Activated CD4-positive, alpha-beta T cell treated with anti-CD3 and anti-CD28 coated beads, Interleukin-2, amount 50 U/mL, for 24 hours (primary cell): ENCODE results near the gene CTNNA3.
"Not testable (repeated sequence)": the region's sequence is repeated elsewhere in the genome, so short reads cannot be mapped to it uniquely, and the experiment has no call there.

Experiments
- DNase-seq, 2 donors: peaks; one replicate each; pipeline ENCODE4 v3.0.0-alpha.2; 2020; ENCODE audit warnings: low read depth in 1 of 2, low spot score in 1 of 2

CTNNA3 gene

DNA sequence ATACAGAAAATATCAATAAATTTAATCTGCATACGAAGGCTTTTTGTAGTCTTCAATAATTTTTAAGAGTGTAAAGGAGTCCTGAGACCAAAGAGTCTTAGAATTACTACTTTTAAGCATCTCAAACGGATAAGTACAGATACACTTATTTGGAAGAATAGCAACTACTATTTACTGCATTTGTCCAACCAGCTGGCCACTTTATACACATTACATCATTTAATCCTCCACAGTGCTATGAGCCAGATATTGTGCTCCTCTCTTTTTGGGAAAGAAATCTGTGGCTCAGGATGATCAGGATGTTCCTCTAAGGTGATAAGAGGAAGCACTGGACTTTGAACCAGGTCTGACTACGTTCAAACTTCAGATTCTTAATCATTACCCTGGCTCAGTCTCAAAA lies 1358.8 kb downstream of the CTNNA3 start:
- no peak for DNase-seq

- no peak for DNase-seq
Measured at GRCh38 chr10:66336791-66337190, 1359.2 kb downstream of the CTNNA3 start.

DNA sequence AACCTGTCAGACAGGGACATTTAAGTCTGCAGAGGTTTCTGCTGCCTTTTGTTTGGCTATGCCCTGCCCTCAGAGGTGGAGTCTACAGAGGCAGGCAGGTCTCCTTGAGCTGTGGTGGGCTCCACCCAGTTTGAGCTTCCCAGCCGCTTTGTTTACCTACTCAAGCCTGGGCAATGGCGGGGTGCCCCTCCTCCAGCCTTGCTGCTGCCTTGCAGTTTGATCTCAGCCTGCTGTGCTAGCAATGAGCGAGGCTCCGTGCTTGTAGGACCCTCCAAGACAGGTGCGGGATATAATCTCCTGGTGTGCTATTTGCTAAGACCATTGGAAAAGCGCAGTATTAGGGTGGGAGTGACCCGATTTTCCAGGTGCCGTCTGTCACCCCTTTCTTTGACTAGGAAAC lies 1360.2 kb downstream of the CTNNA3 start:
- not testable (repeated sequence) for DNase-seq

DNA sequence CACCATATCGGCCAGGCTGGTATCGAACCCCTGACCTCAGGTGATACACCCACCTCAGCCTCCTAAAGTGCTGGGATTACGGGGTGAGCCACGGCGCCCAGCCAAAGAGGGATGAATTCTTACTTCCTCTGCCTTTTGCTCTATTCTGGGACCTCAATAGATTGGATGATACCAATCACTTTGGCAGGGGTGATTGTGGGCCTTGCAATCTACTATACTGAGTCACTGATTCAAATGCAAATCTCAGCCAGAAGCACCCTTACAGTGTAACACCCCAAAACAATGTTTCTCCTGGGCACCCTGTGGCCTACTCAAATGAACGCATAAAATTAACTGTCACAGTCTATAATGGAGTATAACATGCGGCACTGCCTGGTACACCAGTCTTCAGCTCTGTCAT lies 1366.8 kb downstream of the CTNNA3 start:
- DNase-seq = no peak

- DNase-seq = no peak
Measured at GRCh38 chr10:66326876-66327275, 1369.1 kb downstream of the CTNNA3 start.

DNA sequence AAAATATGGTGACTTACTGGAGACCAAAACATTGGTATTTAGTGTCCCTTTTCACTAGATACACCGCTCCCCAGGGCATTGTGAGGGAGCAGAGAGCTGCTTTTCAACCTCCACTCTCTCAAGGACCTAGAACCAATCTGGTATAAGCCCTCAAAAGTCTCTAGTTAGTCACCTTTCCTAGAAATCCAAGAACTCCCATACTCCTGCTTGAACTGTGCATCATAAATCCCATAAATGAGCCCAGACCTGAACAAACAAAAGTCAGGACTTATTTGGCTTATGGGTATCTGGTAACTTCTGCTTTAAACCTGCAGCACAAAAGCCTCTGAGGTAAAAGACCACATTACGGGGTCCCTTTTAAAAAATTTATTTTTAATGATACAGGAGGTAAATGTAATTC lies 1373.2 kb downstream of the CTNNA3 start:
- DNase-seq = no peak

DNA sequence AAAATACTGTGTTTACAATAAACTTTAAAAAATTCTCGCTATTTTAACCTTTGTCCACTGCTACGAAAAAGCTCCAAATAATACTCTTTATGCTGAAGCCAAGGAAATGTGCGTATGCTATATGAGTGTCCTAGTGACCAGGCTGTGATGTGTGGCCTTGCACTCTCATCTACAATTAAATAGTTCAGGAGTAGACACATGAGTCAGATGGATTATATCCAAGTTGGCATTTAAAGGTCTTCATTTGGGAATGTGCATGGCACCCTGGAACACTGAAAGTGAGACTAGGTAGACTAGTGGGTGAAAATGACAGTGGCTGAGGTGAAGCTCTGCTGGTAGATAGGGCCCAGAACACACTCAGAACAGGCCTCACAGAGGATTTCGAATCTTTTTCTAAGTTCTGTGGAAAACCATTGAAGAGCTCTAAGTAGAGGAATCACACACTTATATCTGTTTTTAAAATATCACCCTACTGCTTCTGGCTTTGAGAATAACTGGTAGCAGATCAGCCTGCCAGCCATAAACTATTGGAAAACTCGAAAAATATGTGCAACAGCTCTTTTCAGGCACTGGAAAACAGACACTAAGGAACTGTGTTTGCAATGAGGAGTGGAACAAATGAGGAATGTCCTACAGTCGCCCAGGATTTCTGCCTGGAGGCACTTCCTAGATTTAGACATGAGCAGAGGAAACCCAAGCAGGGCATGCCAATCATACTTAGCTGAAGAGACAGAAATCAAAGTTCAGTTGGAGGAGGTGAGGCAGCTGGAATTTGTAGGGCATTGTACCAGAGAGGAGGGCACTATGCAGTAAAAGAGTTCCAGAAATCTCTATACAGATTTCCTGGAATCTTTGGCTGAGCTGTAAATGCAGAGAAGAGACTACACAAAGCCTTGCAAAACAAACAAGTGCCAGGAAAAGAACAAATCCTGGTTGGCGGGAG lies 1374.0 kb downstream of the CTNNA3 start:
- no peak for DNase-seq

DNA sequence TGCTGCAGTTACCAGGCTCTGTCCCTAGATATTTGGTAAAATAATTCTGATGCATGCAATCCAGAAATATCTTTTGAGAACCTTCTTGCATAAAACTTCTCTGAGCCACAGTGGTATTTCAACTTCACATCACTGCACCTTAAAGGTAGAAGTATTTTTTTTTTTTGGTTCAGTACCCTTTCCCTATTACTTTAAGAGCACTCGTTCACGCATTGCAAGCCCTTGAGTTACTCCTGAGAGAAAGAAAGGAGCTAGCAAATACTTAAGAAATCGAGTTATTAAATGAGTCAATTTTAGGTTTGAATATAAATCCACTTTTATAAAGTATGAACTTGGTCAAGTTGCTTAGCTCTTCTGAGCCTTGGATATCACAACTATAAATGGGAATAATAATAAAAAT lies 1377.2 kb downstream of the CTNNA3 start:
- no peak for DNase-seq

DNA sequence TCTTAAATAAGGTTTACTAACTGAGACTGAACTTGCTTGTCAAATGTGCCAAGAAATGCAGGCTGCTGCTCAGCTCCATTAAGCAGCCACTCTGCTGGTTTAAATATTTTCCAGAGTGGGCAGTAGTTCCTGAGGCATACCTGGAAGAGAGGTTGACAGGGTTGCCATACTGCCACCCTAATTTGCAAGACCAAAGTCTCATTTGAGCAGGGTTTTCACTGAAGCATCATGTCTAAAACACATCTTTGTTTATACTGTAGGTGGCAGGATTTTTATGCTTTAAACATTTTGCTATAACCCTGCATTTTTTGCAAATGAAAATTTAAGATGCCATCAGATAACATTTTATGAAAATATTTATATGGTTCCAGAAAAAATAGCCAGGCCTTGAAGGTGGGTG lies 1388.2 kb downstream of the CTNNA3 start:
- no peak for DNase-seq

- no peak for DNase-seq
Measured at GRCh38 chr10:66301078-66301477, 1394.9 kb downstream of the CTNNA3 start.

DNA sequence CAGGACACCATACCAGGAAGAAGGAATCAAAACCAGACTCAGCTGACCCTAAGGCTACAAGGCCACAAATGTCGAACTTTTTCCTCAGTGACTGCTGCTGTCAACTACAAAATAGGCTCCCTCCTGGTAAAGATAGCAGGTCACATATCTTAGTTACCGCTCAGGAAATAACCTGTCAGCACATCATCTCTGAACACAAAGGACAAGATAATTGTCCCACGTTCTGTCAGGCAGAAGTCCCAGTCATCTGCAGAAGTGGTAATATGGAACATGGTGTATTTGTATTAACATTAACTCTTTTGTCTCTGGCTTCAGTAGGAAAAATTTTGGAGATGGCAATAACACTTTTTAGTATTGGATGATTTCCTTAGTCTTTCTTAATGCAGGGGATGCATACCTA lies 1400.4 kb downstream of the CTNNA3 start:
- DNase-seq = no peak

DNA sequence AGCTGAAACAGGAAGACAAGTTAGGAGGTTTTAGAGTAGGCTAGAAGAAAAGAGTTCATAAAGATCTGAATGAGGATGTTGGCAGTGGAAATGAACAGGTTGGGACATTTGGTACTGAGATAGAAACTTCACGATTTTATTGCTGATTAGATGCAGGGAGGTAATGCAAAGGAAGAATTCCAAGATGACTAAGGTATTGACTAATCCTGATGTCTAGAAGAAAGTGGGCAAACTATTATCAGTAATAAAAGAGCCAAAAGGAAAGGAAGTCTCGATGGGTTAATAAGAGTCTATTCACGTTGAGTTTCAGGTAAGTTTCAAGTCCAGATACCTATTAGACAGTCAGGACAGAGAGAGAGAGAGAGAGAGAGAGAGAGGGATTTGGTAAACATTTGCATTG lies 1401.5 kb downstream of the CTNNA3 start:
- no peak for DNase-seq

- no peak for DNase-seq
Measured at GRCh38 chr10:66292922-66293321, 1403.1 kb downstream of the CTNNA3 start.

DNA sequence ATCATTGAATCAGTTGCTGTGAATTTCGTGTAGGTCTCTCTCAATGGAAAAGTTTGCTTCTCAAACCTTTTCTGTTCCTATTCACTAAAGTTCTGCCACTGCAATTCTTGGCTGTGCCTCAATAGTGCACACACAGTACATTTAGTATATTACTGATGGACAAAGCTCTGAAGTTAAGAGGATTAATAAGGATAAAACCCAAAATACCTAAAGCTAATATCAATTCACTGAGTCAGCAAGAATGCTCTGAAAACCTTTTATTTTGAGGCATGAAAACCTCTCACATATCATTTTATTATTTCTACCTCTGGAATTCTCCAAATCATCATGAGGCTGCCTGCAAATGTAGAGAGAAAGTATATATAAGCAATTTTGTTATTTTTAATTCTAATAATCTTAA lies 1403.5 kb downstream of the CTNNA3 start:
- no peak for DNase-seq

- no peak for DNase-seq
Measured at GRCh38 chr10:66291133-66291532, 1404.9 kb downstream of the CTNNA3 start.

DNA sequence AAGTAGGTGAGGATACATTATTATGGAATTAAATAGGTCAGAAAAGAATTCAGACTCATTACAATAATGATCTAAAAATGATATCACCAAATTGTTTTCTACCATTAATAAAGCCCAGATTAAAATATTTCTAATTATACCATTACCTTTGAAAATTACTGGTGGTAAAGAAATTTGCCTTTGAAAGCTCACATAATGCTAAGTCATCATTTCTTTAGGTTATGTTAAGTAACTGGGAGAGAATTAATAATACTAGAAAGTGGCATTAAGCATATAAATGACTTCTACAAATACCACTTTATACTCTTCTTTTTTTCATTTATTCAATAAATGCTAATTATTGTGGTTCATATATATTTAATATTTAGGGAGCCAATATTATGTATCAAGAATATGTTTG lies 1411.4 kb downstream of the CTNNA3 start:
- DNase-seq = no peak

- DNase-seq = no peak
Measured at GRCh38 chr10:66283874-66284464, 1412.0 kb downstream of the CTNNA3 start.

DNA sequence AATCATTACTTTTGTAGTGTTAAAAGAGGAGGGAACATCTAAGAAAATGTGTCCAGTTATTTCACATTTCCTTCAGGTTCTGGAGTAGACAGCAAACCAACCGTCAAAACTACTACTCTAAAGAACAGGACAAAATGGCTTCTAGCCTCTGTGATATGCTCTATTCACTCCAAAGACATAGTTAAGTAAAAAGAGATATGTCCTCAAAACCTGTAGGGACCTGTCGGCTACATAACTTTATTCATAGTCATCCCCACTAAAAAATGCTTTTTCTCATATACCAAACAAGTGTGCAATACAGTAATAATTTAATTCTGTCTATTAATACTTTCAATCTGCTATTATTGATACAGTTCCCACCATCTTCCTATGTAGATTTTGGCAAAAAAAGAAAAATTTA lies 1412.9 kb downstream of the CTNNA3 start:
- DNase-seq = no peak

- DNase-seq = no peak
Measured at GRCh38 chr10:66281327-66281726, 1414.7 kb downstream of the CTNNA3 start.

GRCh38 chr10:66277481-66277880 lies 1418.5 kb downstream of the CTNNA3 start:
- no peak for DNase-seq

- no peak for DNase-seq
Measured at GRCh38 chr10:66273966-66274519, 1422.0 kb downstream of the CTNNA3 start.

GRCh38 chr10:66265398-66265797 lies 1430.6 kb downstream of the CTNNA3 start:
- no peak for DNase-seq
